Measurements from ENCODE around the gene FREM3.
"Not testable (repeated sequence)": the region's sequence is repeated elsewhere in the genome, so short reads cannot be mapped to it uniquely, and the experiment has no call there.

The FREM3 gene

GRCh38 chr4:143700416-143701352, at the start of gene FREM3:
Gene FREM3, minus strand, starts transcription at chr4:143700675. Its CDS starts 0 bp downstream, at chr4:143700675.
- DNase-seq (ENCODE audit: low read depth in 2 of 2): no peak

DNA sequence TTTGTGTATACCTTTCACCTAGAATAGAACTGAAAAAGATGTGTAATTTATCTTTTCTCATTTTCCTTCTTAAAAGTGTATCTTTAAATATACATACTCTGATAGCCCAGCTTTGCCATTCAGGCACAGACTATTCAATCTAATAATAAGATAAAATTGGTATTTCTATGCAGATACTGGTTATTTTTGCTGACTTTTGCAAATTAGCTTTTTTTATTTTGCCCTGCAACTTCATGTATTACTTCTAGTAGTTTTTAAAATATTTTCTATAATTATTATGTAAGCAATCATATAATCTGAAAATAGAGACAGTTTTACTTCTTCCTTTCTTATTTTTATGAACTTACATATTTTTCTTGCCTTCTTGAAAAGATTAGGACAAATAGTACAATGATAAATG, 45.4 kb upstream of the FREM3 start:
- DNase-seq (ENCODE audit: low read depth in 2 of 2): no peak

GRCh38 chr4:143743591-143743990, 43.1 kb upstream of the FREM3 start:
- no peak for DNase-seq (ENCODE audit: low read depth in 2 of 2)

DNA sequence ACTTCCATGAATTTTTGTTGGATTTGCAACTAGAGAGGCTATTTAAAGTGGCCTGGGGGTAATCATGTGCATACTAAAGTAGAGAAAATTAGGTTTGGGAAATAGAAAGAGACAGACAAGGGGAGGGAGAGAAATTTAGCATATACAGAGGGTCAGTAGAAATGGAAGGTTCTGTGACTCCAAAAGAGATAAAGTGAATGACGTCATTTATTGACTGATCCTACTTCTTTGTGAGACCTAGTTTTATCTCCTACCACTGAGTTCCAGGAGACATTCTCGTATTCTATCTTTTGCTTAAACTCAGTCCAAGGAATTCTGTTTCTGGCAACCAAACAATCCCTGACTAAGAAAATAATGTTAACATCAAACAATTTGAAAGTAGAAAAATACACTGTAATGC, 42.4 kb upstream of the FREM3 start:
- no peak for DNase-seq (ENCODE audit: low read depth in 2 of 2)

GRCh38 chr4:143736861-143737260, 36.4 kb upstream of the FREM3 start:
- no peak for DNase-seq (ENCODE audit: low read depth in 2 of 2)

DNA sequence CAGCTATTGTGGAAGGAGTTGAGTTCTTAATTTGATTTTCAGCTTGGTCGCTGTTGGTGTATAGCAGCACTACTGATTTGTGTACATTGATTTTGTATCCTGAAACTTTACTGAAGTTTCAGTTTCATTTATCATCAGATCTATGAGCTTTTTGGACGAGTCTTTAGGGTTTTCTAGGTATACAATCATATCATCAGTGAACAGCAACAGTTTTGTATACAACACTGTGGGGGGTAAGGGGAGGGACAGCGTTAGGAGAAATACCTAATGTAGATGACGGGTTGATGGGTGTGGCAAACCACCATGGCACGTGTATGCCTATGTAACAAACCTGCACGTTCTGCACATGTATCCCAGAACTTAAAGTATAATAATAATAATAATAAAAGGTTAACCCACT, 35.6 kb upstream of the FREM3 start:
- DNase-seq (ENCODE audit: low read depth in 2 of 2): not testable (repeated sequence)

- no peak for DNase-seq (ENCODE audit: low read depth in 2 of 2)
Measured at GRCh38 chr4:143728166-143728565, 27.7 kb upstream of the FREM3 start.

DNA sequence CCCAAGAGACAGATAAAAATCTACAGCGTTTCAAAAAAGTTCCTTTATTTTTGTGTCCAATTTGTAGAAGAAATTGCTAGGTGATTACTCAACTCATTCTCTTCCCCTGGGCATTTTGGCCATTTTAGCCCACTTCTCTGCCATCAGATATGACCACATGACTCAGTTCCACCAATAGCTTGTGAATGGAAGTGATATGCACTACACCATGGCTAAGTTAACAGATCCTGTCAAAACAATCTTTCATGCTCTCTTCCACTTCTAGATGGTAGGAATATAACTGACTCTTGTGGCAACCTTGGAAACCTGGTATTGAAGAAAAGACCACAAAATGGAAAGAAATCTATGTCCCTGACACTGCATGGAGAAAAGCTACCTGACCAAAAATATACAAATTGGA, 26.2 kb upstream of the FREM3 start:
- no peak for DNase-seq (ENCODE audit: low read depth in 2 of 2)

- DNase-seq (ENCODE audit: low read depth in 2 of 2): no peak
Measured at GRCh38 chr4:143721317-143721716, 20.8 kb upstream of the FREM3 start.

DNA sequence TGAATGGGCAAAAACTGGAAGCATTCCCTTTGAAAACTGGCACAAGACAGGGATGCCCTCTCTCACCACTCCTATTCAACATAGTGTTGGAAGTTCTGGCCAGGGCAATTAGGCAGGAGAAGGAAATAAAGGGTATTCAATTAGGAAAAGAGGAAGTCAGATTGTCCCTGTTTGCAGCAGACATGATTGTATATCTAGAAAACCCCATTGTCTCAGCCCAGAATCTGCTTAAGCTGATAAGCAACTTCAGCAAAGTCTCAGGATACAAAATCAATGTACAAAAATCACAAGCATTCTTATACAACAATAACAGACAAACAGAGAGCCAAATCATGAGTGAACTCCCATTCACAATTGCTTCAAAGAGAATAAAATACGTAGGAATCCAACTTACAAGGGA, 18.3 kb upstream of the FREM3 start:
- DNase-seq (ENCODE audit: low read depth in 2 of 2): not testable (repeated sequence)

GRCh38 chr4:143713955-143714625, 13.6 kb upstream of the FREM3 start:
- no peak for DNase-seq (ENCODE audit: low read depth in 2 of 2)

- no peak for DNase-seq (ENCODE audit: low read depth in 2 of 2)
Measured at GRCh38 chr4:143713553-143713952, 13.1 kb upstream of the FREM3 start.

DNA sequence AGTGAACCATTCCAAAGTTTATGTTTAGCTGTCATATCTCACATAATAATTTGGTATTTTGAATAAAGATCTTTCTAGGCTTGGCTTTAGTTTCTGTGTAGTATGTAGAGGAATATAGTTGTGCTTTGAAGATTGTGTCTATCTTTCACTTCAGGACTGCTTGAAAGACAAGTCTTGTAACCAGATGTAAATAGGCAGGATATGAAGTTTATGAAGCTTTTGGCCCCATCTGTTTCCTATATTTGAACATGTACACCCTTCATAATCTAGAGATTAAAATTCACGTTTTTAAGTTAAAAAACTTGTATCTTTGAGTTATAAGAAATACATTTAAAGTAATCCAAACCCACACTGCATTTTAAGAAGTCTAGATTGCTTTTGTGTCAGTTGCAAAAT, 11.7 kb upstream of the FREM3 start:
- DNase-seq (ENCODE audit: low read depth in 2 of 2): no peak

DNA sequence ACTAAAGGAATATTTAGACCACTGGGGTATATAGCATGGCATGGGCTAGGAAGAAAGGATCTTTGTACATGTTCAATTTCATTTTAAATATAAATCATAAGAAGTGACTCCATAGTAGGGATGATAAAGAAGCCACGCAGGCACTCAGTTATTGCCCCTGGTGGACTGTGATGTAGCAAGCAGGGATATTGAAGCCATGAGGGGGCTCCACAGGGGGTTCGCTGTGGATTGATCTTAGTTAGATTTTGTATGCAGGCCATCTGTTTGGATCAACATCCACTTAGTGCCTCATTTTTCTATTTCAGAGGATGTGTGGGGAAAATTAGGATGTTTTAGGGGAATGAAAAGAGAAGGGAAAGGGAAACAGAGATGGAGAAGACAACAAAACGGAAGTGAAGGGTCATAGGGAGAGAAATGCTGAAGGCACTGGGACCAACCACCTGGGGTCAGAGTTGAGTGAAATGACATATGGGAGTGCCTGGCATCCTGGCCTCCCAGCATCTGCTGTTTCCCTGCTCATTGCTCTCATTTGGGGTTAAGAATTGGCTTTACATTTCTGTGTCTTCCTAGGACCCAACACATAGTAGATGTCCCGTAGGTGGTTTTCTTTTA, 11.2 kb upstream of the FREM3 start:
- DNase-seq (ENCODE audit: low read depth in 2 of 2): no peak

DNA sequence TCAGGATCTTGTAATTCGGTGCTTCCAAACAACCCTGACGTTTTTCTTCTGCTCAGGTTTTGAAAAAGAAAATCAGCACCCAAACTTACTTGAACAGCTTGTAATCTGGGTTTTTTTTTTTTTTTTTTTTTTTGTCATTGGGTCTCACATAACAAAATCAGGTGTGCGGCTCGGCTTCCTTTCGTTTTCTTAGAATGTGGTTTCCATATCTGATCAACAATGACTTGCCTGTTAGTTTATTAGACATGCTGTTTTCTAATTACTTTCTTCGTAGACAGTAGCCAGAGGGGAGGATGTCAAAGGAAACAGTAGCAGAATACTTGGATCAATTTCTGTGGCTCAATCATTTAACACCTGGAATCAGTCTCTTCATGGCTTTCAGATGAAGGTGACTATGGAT, 890 bp upstream of the FREM3 start:
- DNase-seq (ENCODE audit: low read depth in 2 of 2): no peak

DNA sequence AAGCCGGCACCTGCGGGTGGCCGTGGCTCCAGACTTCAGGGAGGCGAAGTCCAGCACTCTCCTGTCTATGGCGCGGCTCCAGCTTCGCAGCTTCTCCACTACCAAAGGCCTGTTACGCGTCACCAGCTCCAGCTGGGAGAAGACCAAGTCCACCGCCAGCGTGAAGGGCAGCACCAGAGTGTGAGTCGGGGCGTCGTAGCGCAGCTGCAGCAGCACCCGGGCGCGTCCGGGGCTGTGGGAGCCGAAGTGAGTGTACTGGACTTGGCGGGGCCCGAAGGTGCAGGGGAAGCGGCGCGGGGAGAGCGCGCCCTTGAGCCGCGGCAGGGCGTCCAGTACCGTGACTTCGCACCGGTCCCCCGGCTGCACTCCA, 444 bp downstream of the FREM3 start:
- peak in 1 of 2 donors; percentile 3 for DNase-seq (ENCODE audit: low read depth in 2 of 2)

GRCh38 chr4:143699331-143700045, 987 bp downstream of the FREM3 start:
- no peak for DNase-seq (ENCODE audit: low read depth in 2 of 2)

GRCh38 chr4:143693856-143694255, 6.6 kb downstream of the FREM3 start:
- no peak for DNase-seq (ENCODE audit: low read depth in 2 of 2)

- DNase-seq (ENCODE audit: low read depth in 2 of 2): no peak
Measured at GRCh38 chr4:143692241-143692640, 8.2 kb downstream of the FREM3 start.

DNA sequence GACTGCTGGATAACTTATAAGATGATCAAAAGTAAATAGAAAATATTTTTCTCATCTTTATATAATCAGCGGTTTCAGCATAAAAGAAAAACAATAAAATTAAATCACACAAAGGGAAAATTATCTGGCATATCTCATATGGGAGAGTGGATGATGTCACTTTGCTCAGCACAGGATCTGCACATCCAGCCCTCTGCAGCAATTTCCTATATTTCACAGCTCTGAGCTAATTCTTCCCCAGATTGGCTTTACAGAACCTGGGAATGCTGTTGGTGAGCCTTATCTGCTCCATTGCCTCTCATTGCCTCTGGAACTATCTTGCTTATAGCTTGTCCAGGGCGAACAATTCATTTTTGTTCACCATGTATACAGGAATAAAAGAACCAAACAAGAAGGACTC, 21.0 kb downstream of the FREM3 start:
- DNase-seq (ENCODE audit: low read depth in 2 of 2): no peak

GRCh38 chr4:143673629-143674028, 26.8 kb downstream of the FREM3 start:
- DNase-seq (ENCODE audit: low read depth in 2 of 2): not testable (repeated sequence)

- no peak for DNase-seq (ENCODE audit: low read depth in 2 of 2)
Measured at GRCh38 chr4:143668930-143669552, 31.4 kb downstream of the FREM3 start.

All from stimulated activated CD4-positive, alpha-beta T cell treated with anti-CD3 and anti-CD28 coated beads, Interleukin-4, amount 100 ng/mL, for 48 hours (primary cell).